ENCODE data around the gene PRR19. TPM values are rescaled to one million over a fixed set of nuclear protein-coding genes. Genes with fewer than 3 reads are reported as not detected.
"Not testable (repeated sequence)": the region's sequence is repeated elsewhere in the genome, so short reads cannot be mapped to it uniquely, and the experiment has no call there.

PRR19 gene, protein sequence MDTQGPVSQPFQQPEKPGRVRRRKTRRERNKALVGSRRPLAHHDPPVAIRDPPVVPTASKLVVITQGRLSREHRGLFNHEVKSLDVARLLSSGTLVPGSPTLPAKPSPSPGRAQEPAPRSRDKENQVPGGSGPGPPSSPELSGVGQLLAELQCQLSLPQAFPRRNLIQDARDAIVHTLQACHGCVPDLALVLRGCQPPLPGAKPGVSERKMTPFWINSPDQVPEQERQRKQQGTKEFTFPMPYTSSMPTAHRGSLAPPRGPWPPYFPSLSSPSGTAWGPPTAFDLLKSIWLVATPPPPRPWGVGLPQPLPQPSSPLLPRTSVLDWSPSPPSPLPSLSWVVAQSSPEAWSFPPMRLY
- 1 to 10 TPM in 1 of 2 experiments, under 1 TPM in 1; 0.89 to 1.1 TPM for total RNA-seq

DNA sequence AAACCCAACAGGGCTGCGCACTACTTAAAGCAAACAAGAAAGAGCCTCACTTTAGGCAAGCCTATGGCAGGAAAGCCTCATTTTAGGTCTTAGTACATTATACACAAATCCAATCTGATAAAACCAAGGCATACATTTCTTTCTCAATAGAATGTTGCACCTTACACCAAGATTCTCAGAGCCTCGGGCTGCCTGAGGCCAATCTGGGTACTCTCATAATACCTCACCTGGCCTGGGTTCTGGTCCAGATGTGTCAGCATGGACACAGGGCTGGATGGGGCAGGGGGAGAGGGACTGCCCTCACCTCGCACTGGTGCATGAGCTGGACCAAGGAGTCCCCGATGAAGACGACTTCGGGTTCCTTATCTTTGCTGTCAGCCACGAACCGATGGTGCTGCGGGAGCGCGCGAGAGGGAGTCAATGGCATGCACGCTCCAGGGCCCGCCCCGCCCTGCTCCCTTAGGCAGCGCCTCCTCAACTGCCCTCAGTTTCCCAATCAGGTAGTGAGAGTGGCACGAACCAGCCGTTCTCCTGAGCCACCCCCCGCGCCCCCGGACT is at the start of gene PRR19:
Gene PRR19 (plus strand): TSS at position 487 of the 558 bp plus-strand sequence. CDS start 7,453 bp downstream, outside the sequence.
- CTCF ChIA-PET = interaction anchor here (0.5 to 2.0 kb wide), 7 partner anchors 31 to 193 kb away, joined by 3 to 5 read pairs (median 3); partner anchors contain the start of gene POU2F2
- peak; percentile 51 for DNase-seq
- peak within 1 kb of the TSS; percentile 83 for H3K27ac Mint-ChIP-seq
- H3K36me3 Mint-ChIP-seq = peaks cover 2% of the 10 kb centered on the region
- no peaks in the 10 kb centered on the region for H3K9me3 Mint-ChIP-seq (ENCODE audit: low read depth)
- H3K4me3 Mint-ChIP-seq = peak within 1 kb of the TSS; percentile 82
- no peaks in the 10 kb centered on the region for H3K27me3 Mint-ChIP-seq
- ATAC-seq = peak; percentile 24
- H3K4me1 Mint-ChIP-seq = peaks cover 23% of the 10 kb centered on the region

DNA sequence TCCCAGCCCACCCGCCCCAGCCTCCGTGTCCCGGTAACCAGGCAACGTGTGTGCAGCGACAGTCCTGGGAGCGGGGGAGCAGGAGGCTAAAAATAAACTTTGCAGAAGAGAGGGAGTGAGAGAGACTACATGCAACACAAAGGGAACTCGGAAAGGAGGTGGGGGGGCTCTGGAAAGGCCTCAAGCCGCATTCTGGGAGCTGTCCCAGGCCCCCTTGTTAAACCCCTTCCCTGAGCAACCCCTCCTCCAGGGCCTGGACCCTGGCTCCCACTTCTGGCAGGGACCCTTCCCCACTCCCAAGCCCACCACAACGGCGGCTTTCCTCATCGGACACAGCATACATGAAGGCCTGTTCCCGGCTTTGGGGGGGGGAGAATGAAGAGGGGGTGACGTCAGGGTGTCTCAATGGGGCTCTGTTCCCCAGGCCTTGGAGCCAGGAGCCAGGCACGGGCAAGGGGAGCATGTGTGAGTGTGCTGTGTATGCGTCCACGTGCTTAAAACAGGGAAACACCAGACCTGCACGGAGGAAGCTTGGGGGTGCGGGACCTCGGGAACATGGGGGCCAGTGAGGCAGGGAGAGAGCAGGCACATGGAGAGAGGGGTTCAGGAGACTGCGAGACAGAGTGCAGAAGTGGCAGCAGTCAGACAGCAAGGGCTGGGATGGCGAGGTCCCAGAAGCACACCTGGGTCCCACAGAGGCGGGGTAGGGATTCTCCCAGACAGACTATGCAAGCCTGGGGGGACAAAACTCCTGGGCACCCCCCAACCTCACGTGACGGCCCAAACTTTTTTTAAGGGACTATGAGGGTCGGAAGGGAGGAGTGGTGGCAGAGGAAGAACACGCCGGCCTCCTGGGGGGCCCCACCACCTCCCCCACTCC is 49.3 kb upstream of the PRR19 start:
- Mint-ChIP-seq H3K4me1 (peaks cover 29% of the 10 kb centered on the region), H3K27ac (peak overlapping the region; percentile 88), H3K27me3 (peaks cover 8% of the 10 kb centered on the region), H3K36me3 (peaks cover 5% of the 10 kb centered on the region), H3K9me3 (ENCODE audit: low read depth) (no peaks in the 10 kb centered on the region), H3K4me3 (peak overlapping the region; percentile 82)
- CTCF ChIA-PET = interaction anchor here (1.3 to 1.9 kb wide), 5 partner anchors 10 to 144 kb away, joined by 3 to 13 read pairs (median 4); partner anchors contain the start of gene GSK3A
- DNase-seq (peak; percentile 43), ATAC-seq (no peak)

DNA sequence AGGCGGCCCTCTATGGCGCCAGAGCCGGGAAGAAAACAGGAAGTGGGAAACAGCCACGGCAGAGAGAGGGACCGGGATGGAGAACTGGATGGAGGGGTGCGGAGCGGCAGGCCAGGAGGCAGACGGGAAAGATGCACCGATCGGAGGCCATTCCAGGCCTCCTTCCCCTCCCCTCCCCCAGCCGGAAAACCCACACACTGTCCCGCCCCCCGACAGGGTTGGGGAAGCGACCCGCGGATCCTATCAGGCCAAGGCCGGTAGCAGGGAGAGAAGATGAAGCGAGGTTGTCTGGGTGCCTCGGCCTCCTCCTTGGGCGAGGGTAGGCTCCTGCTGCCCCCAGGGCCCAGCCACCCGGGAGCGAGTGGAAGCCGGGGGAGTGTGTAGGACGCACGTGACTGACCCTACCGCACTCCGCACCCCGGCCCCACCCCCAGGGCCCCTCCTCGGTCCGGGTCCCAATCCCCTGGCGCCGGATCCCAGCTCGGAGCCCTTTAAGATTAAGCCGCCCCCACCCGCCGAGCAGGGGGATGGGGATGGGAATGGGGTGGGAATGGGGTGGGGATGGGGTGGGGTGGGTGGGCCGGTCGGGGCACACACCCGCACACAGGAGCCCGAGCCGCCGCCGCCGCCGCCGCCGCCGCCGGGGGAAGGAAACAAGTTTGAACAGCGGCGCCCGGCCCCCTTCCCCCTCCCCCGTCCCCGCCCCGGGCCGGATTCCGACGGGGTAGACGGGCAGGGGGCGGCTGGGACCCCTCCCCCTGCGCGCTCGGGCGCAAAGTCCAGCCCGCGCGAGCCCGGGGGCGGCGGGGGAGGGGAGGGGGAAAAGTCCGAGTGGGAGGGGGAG is 48.5 kb upstream of the PRR19 start:
- peaks cover 29% of the 10 kb centered on the region for H3K4me1 Mint-ChIP-seq
- DNase-seq = peak; percentile 79
- CTCF ChIA-PET = interaction anchor here (1.3 kb wide), 1 partner anchor 43 kb away, joined by 3 read pairs; no protein-coding TSS in a partner anchor
- no peaks in the 10 kb centered on the region for H3K9me3 Mint-ChIP-seq (ENCODE audit: low read depth)
- H3K36me3 Mint-ChIP-seq = peaks cover 5% of the 10 kb centered on the region
- H3K27me3 Mint-ChIP-seq = peaks cover 8% of the 10 kb centered on the region
- H3K27ac Mint-ChIP-seq = peak overlapping the region; percentile 88
- ATAC-seq = peak; percentile 33
- peak overlapping the region; percentile 82 for H3K4me3 Mint-ChIP-seq

DNA sequence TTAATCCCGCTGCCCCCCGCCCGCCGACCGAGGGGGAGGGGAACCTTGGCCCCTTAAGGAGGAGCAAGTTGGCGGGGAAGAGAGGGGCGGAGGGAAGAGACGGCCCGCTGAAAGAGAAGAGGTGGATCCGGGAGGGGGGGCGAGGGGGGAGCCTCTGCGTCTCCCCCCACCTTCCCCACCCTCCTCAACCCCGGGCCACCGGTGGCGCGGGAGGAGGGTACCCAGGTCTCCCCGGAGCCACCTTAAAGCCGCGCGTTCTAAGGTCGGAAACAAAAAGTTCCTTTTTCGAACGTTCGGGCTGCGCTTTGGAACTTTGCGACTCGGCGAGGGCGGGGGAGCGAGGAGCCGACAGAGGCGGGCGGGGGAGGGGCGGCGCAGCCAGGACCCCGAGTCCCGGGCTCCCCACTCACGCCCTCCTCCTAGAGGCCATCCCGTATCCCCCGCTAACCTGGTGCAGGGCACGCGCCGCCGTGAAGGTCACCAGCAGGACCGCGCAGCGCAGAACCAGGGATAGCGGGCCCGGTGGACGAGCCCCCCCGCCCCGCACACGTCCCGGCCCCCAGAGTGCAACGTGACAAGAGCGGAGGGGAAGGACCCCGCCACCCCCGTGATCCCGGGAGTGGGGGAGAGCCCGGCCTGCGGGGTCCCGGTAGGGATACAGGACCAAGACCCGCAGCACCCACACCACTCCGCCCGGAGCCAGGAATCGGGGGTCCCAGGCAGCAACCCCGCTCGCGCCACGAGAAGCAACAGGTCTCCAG is 47.7 kb upstream of the PRR19 start:
- Mint-ChIP-seq H3K4me1 (peaks cover 29% of the 10 kb centered on the region), H3K4me3 (peak overlapping the region; percentile 68), H3K36me3 (peaks cover 5% of the 10 kb centered on the region), H3K9me3 (ENCODE audit: low read depth) (no peaks in the 10 kb centered on the region), H3K27ac (peak overlapping the region; percentile 72), H3K27me3 (peaks cover 8% of the 10 kb centered on the region)
- ATAC-seq = peak; percentile 31
- DNase-seq = peak; percentile 82
- CTCF ChIA-PET = no interaction called here

DNA sequence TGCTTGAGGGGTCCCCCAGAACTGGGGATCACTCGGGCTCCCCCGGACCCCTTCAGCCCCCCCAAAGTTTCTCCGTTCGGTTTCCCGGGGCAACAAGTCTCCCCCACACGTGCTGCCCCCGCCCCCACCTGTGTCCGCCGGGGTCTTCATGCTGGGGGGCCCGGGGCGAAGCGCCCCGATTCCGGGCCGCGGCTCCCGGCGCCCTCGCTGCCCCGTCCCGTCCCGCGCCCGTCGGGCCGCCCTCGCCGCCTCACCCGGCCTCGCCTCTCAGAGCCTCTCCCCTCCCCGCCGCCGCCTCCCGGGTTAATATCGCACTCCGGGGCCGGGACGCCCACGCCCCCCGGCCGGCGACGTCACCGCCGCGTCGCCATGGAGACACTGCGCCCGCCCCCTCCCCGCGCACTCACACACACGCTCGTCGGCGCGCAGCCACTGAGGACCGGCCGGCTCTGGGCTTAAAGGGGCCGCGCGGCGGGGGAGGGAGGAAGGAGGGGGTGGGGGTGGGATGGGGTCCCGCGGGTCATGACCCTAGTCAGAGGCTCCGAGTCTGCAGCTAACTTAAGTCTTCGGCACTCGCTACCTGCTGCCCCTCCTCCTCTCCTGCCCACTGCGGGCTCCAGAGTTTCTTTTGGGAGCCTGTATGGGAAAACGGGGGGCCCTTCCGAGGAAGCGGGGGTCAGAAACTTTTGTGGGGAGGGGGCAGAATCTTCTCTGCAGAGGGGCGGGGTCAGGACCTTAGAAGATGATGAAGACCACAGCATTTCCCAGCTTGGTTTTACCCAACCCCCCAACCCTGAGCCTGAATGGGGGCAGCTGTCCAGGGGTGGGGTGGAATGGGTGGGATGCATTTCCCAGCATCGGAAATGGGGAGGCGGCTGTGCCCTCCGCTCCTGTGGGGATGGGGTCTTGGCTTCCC is 46.8 kb upstream of the PRR19 start, which contains the start of gene ERF:
Gene ERF (minus strand): TSS at position 279 of the 916 bp plus-strand sequence. CDS start 129 bp downstream, at position 150.
- H3K27ac Mint-ChIP-seq = peak within 1 kb of the TSS; percentile 76
- peaks cover 29% of the 10 kb centered on the region for H3K4me1 Mint-ChIP-seq
- peaks cover 8% of the 10 kb centered on the region for H3K27me3 Mint-ChIP-seq
- peak within 1 kb of the TSS; percentile 68 for H3K4me3 Mint-ChIP-seq
- DNase-seq (peak; percentile 91), ATAC-seq (peak; percentile 76)
- H3K36me3 Mint-ChIP-seq = peaks cover 2% of the 10 kb centered on the region
- H3K9me3 Mint-ChIP-seq (ENCODE audit: low read depth) = no peaks in the 10 kb centered on the region
- CTCF ChIA-PET = interaction anchor here (1.4 to 1.9 kb wide), 2 partner anchors 11 to 24 kb away, joined by 5 to 7 read pairs; no protein-coding TSS in a partner anchor

DNA sequence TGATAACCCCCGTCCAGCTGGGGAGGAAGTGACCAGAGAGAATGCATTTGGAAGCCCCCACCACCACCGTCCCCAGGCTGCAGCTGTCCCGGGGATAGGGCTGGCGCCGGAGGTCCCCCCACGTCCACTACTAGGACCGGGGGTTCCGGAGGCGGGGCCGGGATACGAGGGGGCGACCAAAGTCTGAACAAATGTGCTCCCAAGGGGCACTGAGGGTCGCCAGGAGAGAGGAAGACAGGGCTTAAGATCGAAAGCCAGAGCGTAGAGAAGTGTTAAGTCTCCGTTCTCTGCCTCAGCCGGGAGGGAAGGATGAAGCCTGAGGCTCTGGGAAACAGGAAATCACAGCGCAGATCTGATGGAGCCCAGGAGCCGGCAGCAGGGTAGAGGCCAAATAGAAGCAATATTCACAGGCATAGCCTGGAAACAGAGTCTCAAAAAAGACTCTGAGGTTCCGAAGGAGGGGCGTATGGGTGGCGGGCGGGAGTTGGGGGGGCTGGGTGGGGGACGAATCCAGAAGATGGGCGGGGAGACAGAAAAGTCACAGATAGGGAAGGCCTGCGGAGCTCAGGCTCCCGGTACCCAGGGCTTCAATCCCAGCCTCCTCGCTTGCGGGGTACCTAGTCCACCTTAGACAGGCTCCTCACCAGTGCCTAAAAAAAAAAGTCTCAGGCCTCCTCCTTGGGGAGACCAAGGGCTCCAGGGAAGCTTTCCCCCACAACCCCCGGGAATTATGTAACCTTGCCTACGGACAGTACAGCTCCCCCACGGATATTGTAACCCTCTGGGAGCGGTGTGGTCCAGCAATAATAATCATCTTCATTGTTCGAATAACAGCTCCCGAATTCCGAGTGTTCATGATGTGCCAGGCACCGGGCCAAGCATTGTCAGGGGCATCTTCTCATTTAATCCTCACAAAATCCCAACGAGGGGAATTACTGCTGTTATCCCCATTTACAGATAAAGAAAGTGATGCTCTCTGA is 45.9 kb upstream of the PRR19 start:
- CTCF ChIA-PET = interaction anchor here (1.4 to 1.9 kb wide), 2 partner anchors 11 to 23 kb away, joined by 5 to 7 read pairs; no protein-coding TSS in a partner anchor
- DNase-seq = peak; percentile 46
- Mint-ChIP-seq H3K4me3 (peak overlapping the region; percentile 40), H3K4me1 (peaks cover 23% of the 10 kb centered on the region), H3K27ac (no peak overlapping the region), H3K27me3 (peaks cover 8% of the 10 kb centered on the region), H3K36me3 (peaks cover 2% of the 10 kb centered on the region), H3K9me3 (ENCODE audit: low read depth) (no peaks in the 10 kb centered on the region)
- ATAC-seq = no peak

DNA sequence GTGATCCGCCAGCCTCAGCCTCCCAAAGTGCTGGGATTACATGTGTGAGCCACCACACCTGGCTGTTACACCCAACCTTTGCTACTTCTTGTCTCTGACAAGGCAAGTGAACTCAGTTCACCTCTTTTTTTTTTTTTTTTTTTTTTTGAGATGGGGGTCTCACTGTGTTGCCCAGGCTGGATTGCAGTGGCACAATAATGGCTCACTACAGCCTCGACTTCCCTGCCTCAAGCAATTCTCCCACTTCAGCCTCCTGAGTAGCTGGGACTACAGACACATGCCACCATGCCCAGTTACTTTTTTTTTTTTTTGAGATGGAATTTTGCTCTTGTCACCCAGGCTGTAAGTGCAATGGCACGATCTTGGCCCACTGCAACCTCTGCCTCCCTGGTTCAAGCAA is 44.1 kb upstream of the PRR19 start:
- H3K27ac Mint-ChIP-seq, ATAC-seq: not testable (repeated sequence)
- peaks cover 19% of the 10 kb centered on the region for H3K4me1 Mint-ChIP-seq

DNA sequence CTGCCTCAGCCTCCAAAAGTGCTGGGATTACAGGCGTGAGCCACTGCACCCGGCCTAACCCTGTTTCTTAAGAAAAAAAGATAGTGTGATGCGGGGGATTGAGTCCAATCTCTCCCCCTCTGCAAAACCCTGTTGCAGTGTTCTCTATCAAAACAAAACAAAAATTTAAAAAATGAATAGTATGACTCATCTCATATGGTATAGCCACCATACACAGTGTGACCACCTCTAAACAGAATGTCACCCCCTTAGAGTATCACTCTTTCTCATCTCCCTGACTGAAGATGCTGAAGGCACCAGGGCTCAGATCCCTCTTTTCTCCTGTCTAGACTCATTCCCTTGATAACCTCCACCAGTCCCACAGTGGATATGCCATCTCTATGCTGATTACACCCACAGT is 40.2 kb upstream of the PRR19 start:
- no peak overlapping the region for H3K4me3 Mint-ChIP-seq

More for the DNA sequence above, 44.1 kb upstream of the PRR19 start:
- H3K9me3 Mint-ChIP-seq (ENCODE audit: low read depth); DNase-seq; H3K4me3 Mint-ChIP-seq; H3K36me3 Mint-ChIP-seq: not testable (repeated sequence)
- CTCF ChIA-PET = interaction anchor here (0.7 to 2.0 kb wide), 6 partner anchors 13 to 911 kb away, joined by 3 to 8 read pairs (median 4); no protein-coding TSS in a partner anchor
- peaks cover 11% of the 10 kb centered on the region for H3K27me3 Mint-ChIP-seq

DNA sequence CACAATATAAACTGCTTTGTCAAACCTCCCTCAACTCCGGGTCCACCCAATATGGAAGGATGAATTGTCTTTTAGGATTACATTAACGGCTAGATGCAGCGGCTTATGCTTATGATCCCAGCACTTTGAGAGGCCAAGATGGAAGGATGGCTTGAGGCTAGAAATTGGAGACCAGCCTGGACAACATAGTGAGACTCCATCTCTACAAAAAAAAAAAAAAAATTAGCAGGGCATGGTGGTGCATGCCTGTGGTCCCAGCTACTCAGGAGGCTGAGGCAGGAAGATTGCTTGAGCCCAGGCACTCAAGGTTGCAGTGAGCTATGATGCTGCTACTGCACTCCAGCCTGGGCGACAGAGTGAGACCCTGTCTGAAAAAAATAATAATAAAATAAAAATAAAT is 35.8 kb upstream of the PRR19 start:
- H3K36me3 Mint-ChIP-seq; H3K4me3 Mint-ChIP-seq; DNase-seq; H3K9me3 Mint-ChIP-seq (ENCODE audit: low read depth); ATAC-seq; H3K27ac Mint-ChIP-seq; H3K27me3 Mint-ChIP-seq: not testable (repeated sequence)
- CTCF ChIA-PET = interaction anchor here (1.2 to 2.2 kb wide), 3 partner anchors 13 to 21 kb away, joined by 3 to 10 read pairs (median 6); no protein-coding TSS in a partner anchor
- H3K4me1 Mint-ChIP-seq = peaks cover 32% of the 10 kb centered on the region

More for the DNA sequence above, 40.2 kb upstream of the PRR19 start:
- H3K36me3 Mint-ChIP-seq = no peaks in the 10 kb centered on the region
- CTCF ChIA-PET = interaction anchor here (0.8 to 1.1 kb wide), 2 partner anchors 9 to 18 kb away, joined by 3 read pairs; no protein-coding TSS in a partner anchor
- no peak overlapping the region for H3K27ac Mint-ChIP-seq
- peaks cover 11% of the 10 kb centered on the region for H3K4me1 Mint-ChIP-seq
- no peaks in the 10 kb centered on the region for H3K9me3 Mint-ChIP-seq (ENCODE audit: low read depth)
- ATAC-seq (peak; percentile 69), DNase-seq (no peak)
- peaks cover 5% of the 10 kb centered on the region for H3K27me3 Mint-ChIP-seq

Data from activated CD8-positive, alpha-beta memory T cell treated with anti-CD3 and anti-CD28 coated beads, Interleukin-2, amount 10 ng/mL, durations not matched to agents 7 days and 5 days (primary cell).